B cell (primary cell): ENCODE data around the gene RTBDN.

ENCODE experiments used
- EZH2 ChIP-seq: IDR thresholded peaks from 2 replicates; pipeline ENCODE4 v1.6.1; 2012; ENCODE audit warnings: borderline replicate concordance, low read depth, mild to moderate bottlenecking, moderate library complexity, low read length; ENCODE audit not compliant: insufficient read depth, poor library complexity, severe bottlenecking
- TF ChIP-seq, protein P1 (sequence below): fragments of 200-600 bp; IDR thresholded peaks from one replicate; pipeline ENCODE4 v1.8.0; 2022; ENCODE audit warnings: antibody characterized with exemption, mild to moderate bottlenecking

DNA sequence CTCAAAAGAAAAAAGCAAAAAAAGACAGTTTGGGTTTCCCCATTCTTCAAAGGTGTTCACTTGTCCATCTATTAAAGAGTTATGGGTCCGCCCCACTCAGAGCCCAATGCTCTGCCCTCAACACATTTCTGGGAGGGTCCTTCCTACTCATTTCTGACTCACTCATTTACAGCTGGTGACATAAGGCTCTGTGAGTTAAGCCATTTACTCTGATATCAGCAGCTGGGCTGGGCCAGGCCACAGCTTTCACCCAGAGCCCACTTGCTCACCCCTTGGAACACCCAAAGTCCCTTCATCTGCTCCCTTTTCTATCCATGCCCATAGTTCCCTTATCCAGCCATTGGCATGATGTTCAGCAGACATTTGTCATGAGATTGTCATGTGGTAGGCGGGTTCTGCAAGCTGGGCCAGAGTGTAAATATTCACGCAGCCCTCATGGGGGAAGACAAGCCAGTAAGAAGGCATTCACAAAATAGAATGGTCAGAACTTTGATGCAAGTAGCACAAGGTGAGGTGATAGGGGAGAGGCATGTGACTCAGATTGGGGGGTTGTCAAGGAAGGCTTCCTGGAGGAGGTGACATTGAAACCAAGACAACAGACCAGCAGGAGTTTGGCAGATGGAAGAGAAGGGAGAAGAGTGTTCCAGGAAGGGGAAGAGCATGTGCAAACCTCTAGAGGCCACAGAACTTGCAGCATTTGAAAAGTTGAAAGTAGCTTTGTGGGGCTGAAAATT, 9.8 kb upstream of the RTBDN start:
- TF ChIP-seq, protein P1, sequence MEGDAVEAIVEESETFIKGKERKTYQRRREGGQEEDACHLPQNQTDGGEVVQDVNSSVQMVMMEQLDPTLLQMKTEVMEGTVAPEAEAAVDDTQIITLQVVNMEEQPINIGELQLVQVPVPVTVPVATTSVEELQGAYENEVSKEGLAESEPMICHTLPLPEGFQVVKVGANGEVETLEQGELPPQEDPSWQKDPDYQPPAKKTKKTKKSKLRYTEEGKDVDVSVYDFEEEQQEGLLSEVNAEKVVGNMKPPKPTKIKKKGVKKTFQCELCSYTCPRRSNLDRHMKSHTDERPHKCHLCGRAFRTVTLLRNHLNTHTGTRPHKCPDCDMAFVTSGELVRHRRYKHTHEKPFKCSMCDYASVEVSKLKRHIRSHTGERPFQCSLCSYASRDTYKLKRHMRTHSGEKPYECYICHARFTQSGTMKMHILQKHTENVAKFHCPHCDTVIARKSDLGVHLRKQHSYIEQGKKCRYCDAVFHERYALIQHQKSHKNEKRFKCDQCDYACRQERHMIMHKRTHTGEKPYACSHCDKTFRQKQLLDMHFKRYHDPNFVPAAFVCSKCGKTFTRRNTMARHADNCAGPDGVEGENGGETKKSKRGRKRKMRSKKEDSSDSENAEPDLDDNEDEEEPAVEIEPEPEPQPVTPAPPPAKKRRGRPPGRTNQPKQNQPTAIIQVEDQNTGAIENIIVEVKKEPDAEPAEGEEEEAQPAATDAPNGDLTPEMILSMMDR: no peak
- TF ChIP-seq EZH2: no peak
